ENCODE measurements around the gene TP63. TPM values are rescaled to one million over a fixed set of nuclear protein-coding genes. Genes with fewer than 3 reads are reported as not detected.

Gene TP63
- under 1 TPM; 0.24 to 0.30 TPM for total RNA-seq

DNA sequence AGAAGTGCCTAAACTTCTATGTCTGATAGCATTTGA lies at the start of gene TP63:
Gene TP63, plus strand, starts transcription at position 17 of the 36 bp plus-strand sequence. CDS start 127 bp downstream, outside the sequence.
- Histone ChIP-seq H3K36me3 (no peaks in the 10 kb centered on the region), H3K9me3 (no peaks in the 10 kb centered on the region), H3K4me1 (peaks cover 0 to 14% of the 10 kb centered on the region in 2 donors), H3K27ac (peak within 1 kb of the TSS in 1 of 2 donors; percentile 5), H3K27me3 (no peaks in the 10 kb centered on the region), H3K4me3 (peak within 1 kb of the TSS in 1 of 2 donors; percentile 22)
- DNase-seq (ENCODE audit: low spot score), result no peak
- TF ChIP-seq, protein P1, sequence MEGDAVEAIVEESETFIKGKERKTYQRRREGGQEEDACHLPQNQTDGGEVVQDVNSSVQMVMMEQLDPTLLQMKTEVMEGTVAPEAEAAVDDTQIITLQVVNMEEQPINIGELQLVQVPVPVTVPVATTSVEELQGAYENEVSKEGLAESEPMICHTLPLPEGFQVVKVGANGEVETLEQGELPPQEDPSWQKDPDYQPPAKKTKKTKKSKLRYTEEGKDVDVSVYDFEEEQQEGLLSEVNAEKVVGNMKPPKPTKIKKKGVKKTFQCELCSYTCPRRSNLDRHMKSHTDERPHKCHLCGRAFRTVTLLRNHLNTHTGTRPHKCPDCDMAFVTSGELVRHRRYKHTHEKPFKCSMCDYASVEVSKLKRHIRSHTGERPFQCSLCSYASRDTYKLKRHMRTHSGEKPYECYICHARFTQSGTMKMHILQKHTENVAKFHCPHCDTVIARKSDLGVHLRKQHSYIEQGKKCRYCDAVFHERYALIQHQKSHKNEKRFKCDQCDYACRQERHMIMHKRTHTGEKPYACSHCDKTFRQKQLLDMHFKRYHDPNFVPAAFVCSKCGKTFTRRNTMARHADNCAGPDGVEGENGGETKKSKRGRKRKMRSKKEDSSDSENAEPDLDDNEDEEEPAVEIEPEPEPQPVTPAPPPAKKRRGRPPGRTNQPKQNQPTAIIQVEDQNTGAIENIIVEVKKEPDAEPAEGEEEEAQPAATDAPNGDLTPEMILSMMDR (IDR thresholded peaks at IDR 0.05), result no peak

DNA sequence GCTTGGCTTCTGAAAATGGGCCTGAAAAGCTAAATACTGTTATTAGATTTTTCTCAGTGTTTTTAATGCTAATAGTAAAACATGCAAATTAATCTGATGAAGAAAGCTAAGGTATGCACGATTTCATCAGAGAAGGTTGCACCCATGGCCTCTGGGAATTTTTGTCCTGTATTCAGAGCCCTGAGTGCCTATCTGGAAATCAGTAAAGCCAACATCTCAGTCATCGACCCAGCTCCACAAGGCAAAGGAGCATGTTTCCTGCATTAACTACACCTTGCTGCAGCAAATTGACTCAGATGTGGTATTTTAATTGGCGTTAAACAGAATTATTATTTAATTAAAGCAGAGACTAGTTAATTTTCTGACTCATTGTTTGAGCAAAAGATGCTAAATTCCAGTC lies 49.0 kb upstream of the TP63 start:
- no peaks in the 10 kb centered on the region for H3K27me3 ChIP-seq
- DNase-seq (ENCODE audit: low spot score), result no peak
- no peaks in the 10 kb centered on the region for H3K9me3 ChIP-seq
- H3K27ac ChIP-seq, result no peak overlapping the region
- TF ChIP-seq, protein P1 (IDR thresholded peaks at IDR 0.05), result no peak
- H3K4me3 ChIP-seq, result no peak overlapping the region
- H3K36me3 ChIP-seq, result no peaks in the 10 kb centered on the region
- H3K4me1 ChIP-seq, result no peaks in the 10 kb centered on the region

DNA sequence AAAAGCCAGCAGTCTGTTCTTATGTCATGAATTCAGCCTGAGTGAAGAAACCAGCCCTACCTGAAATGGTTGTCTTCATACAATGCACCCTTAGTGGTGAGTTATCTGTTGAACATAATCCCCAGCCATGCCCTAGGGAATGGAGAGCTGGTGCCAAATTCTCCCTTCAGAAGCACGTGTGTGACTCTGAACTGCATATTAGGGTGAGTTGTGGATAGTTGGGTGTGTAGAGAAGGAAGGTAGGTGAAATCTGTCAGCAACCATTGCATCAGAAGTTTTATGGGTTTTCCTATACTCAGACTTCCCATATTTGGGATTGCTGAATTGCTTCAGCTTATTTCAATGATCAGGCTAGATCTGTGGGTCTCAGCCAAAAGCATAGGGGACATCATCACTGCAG lies 46.5 kb upstream of the TP63 start:
- TF ChIP-seq, protein P1 (IDR thresholded peaks at IDR 0.05), result no peak
- Histone ChIP-seq H3K27me3 (no peaks in the 10 kb centered on the region), H3K9me3 (no peaks in the 10 kb centered on the region), H3K4me1 (no peaks in the 10 kb centered on the region), H3K36me3 (no peaks in the 10 kb centered on the region), H3K4me3 (no peak overlapping the region), H3K27ac (no peak overlapping the region)
- DNase-seq (ENCODE audit: low spot score), result no peak

DNA sequence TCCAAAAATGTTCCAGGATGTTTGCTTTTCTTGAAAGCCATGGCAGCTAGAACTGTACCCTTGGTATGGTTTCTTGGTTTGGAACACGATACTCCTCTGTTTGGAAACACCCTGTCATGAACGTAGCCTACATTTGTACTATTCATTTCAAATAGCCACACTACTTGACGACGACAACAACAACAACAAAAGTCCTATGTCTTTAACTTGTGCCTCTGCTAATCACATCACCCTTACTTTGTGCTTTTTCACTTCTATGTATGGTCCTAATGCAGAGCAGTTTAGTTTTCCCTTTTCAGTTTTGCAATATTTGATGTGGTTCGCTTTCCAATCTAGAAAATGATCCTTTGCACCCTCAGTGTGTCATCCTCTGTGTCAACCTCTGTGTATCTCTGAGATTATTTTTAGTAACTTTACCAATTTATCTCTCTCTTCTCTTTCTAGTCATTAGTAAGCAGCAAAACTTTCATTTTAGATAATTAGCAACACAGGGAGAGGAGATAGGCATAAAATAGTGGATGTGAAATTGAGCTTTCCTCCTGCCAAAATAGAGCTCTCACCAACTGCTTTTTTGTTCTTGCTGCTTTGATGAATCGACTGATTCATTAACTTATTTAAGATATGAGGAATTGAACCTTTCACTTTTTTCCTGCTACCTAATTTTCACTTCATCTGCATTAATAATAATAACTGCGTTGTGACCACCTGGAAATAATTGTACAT lies 44.1 kb upstream of the TP63 start:
- no peak overlapping the region for H3K27ac ChIP-seq
- no peaks in the 10 kb centered on the region for H3K27me3 ChIP-seq
- H3K4me1 ChIP-seq, result no peaks in the 10 kb centered on the region
- TF ChIP-seq, protein P1 (IDR thresholded peaks at IDR 0.05), result no peak
- DNase-seq (ENCODE audit: low spot score), result no peak
- no peaks in the 10 kb centered on the region for H3K36me3 ChIP-seq
- H3K4me3 ChIP-seq, result no peak overlapping the region
- peaks cover 0 to 5% of the 10 kb centered on the region in 2 donors for H3K9me3 ChIP-seq

DNA sequence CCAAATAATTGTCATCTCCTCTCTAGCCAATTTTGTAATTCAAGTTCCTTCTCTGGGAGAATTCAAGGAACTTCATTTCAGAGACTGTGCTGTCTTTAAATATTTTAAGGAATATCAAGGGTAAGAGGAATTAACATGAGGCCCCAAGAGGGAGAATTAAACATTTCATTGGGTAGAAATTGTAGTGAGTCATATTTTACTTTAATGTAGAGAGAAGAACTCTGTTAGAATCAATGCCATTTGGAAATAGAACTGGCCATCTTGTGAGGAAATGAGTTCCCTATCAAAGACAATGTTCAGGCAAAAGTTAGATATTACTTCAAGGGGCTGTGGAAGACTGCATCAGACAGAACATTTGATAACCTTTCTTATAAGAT lies 43.5 kb upstream of the TP63 start:
- no peak for DNase-seq (ENCODE audit: low spot score)
- Histone ChIP-seq H3K4me1 (no peaks in the 10 kb centered on the region), H3K9me3 (peaks cover 0 to 10% of the 10 kb centered on the region in 2 donors), H3K27ac (no peak overlapping the region), H3K36me3 (no peaks in the 10 kb centered on the region), H3K27me3 (no peaks in the 10 kb centered on the region), H3K4me3 (no peak overlapping the region)
- TF ChIP-seq, protein P1 (IDR thresholded peaks at IDR 0.05), result no peak

DNA sequence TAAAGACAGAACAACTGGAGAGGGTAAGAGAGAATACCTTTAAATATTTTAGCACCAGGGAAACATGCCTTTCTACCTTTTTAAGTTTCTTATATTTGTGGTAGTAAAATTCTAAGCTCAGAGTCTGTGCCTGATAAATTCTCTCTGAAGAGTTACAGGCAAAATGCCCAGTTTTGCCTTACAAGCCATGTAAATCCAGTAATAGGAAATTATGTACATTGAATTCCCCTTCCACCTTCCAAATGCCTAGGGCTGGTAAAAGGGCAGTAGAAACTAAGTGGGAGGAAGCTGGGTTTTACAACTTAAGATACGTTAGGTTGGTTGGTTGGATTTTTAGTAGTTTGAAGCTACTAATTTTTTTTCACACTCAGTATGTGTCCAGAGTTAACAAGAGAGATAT lies 43.1 kb upstream of the TP63 start:
- Histone ChIP-seq H3K27ac (no peak overlapping the region), H3K27me3 (no peaks in the 10 kb centered on the region), H3K36me3 (no peaks in the 10 kb centered on the region)

More for the DNA sequence above, 43.1 kb upstream of the TP63 start:
- H3K4me3 ChIP-seq, result no peak overlapping the region
- DNase-seq (ENCODE audit: low spot score), result no peak
- peaks cover 0 to 12% of the 10 kb centered on the region in 2 donors for H3K9me3 ChIP-seq
- TF ChIP-seq, protein P1 (IDR thresholded peaks at IDR 0.05), result no peak
- no peaks in the 10 kb centered on the region for H3K4me1 ChIP-seq
